NCI-H526 (cell line): Measurements from ENCODE around the gene PRICKLE2.

Experiments used
- DNase-seq, 2 experiments: peaks; one replicate each; lab custom pipeline; 2025; lab: John Stamatoyannopoulos, UW

PRICKLE2 gene

GRCh38 chr3:64047787-64048186, 177.5 kb downstream of the PRICKLE2 start:
- no peak for DNase-seq

DNA sequence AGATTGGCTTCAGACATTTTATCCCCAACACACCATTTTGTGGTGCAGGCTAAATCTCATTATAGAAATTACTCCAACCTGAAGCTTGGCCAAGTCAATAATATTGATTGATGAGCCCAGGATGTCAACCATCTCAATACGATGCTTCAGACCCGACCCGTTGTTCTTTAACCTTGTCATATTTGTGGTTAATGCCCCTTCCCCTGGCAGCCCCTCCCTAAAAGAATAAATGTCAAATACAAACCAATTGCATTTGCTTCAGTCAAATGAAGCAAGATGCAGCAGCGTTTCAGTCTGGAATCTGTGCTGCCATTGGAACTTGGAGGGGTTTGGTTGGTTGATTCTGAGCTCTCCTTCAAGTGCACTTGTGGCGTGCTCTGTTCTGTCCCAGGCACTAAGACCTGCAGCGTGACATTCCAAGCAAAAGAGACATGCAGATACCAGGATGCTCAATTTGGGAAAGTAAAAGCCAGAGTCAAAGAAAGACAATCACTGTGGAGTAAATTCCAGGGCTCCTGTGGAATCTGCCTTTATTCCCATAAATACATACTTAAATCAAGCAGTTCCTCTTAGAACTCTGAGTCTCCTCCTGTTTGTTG, 178.2 kb downstream of the PRICKLE2 start:
- no peak for DNase-seq

DNA sequence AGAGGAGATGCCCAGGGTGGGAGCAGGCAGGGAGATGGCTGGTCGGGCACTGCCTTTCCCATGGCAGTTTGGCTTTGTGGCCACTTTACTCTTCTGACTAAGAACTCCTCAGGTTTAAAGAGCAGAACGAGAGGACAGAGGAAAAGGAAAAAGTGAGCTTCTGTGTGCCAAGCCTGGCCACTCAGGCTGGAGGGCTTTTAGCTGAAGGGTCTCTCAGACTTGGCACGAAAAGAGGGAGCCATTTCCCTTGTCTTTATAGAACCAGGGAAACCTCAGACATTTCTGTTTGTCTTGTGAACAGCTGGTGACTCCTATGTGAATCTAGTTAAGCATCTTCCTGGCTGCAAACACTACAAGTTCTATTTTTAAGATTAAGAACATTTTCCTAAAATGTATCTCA, 178.7 kb downstream of the PRICKLE2 start:
- DNase-seq, result no peak

- DNase-seq, result no peak
These were observed 182.3 kb downstream of the PRICKLE2 start for GRCh38 chr3:64042952-64043351.
